ENCODE results near the gene CDC42BPA. TPM values are rescaled to one million over a fixed set of nuclear protein-coding genes. Genes with fewer than 3 reads are reported as not detected.
"Not testable (repeated sequence)": the region's sequence is repeated elsewhere in the genome, so short reads cannot be mapped to it uniquely, and the experiment has no call there.

Gene CDC42BPA
- total and polyA plus RNA-seq, 7 experiments from 2014 or later: 0.05 to 2.0 (median 1.2) TPM; not detected in 1

DNA sequence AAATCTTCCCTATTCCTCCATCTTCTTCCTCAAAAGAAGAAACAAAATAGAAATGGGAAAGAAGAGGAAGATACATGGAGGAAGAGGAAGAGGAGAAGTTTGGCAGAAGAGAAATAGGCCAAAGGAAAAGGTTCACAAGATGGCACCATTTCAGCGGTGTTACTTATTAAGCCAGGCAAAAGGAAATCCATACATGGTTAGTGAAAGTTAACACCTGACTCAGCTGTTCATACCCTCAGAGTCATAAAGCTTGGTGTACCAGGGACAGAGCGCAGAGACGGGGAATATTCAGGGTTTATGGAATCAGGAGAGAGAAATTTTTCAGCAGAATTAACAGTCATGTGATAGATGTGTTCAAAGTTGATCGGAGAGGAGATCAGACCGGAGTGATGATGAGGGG, 307.6 kb downstream of the CDC42BPA start:
- DNase-seq: no peak
- H3K4me1 ChIP-seq (ENCODE audit: control insufficient read depth in 2 of 2, insufficient read depth in 2 of 2, low read length in 2 of 2): no peaks in the 10 kb centered on the region
- POLR2A ChIA-PET: no interaction called here

DNA sequence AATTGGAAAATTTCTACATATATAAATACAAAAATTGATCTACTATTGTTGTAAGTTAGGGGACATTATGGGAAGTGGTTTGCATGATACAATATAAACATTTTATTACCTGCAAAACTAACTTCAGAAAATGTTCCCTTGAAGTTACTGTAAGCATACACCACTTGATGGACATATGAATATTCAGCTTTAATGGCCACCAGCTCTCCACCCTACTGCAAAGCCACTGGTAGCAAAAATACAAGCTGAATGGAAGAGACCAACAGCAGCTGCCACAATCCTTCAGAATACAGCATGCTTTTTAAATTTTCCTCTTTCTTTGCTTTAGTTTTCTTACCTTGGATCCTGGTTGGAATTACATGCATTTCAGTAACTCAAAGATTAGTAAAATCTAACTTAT, 308.4 kb downstream of the CDC42BPA start:
- H3K27ac Mint-ChIP-seq: no peak overlapping the region
- H3K4me1 Mint-ChIP-seq: no peaks in the 10 kb centered on the region
- POLR2A ChIA-PET: no interaction called here
- H3K4me3 Mint-ChIP-seq: no peak overlapping the region
- Histone ChIP-seq H3K36me3 (ENCODE audit: control insufficient read depth in 2 of 3, insufficient read depth in 3 of 3, low read length in 3 of 3) (no peaks in the 10 kb centered on the region), H3K27ac (ENCODE audit: low read depth, low read length) (no peak overlapping the region), H3K4me3 (ENCODE audit: low read length) (no peak overlapping the region), H3K9me3 (ENCODE audit: control insufficient read depth in 2 of 3, low read length in 3 of 3) (no peaks in the 10 kb centered on the region), H3K27me3 (ENCODE audit: control insufficient read depth in 2 of 2, insufficient read depth in 2 of 2, low read length in 2 of 2) (no peaks in the 10 kb centered on the region), H3K4me1 (ENCODE audit: control insufficient read depth in 2 of 2, insufficient read depth in 2 of 2, low read length in 2 of 2) (no peaks in the 10 kb centered on the region)
- CTCF ChIA-PET: no interaction called here
- no peak for DNase-seq
- no peaks in the 10 kb centered on the region for H3K36me3 Mint-ChIP-seq
- intact Hi-C loops (cut with micrococcal nuclease): no loop called here
- no peaks in the 10 kb centered on the region for H3K9me3 Mint-ChIP-seq
- H3K27me3 Mint-ChIP-seq: peaks cover 0 to 16% (median 7%) of the 10 kb centered on the region in 5 donors
- ATAC-seq: no peak

More for the DNA sequence above, 307.6 kb downstream of the CDC42BPA start:
- H3K4me3 ChIP-seq (ENCODE audit: low read length): no peak overlapping the region
- no peaks in the 10 kb centered on the region for H3K9me3 ChIP-seq (ENCODE audit: control insufficient read depth in 2 of 3, low read length in 3 of 3)
- Mint-ChIP-seq H3K9me3 (no peaks in the 10 kb centered on the region), H3K36me3 (no peaks in the 10 kb centered on the region), H3K27ac (no peak overlapping the region), H3K4me3 (no peak overlapping the region), H3K27me3 (peaks cover 0 to 16% (median 10%) of the 10 kb centered on the region in 5 donors), H3K4me1 (no peaks in the 10 kb centered on the region)
- intact Hi-C loops (cut with micrococcal nuclease): no loop called here
- no peak for ATAC-seq
- no peak overlapping the region for H3K27ac ChIP-seq (ENCODE audit: low read depth, low read length)
- CTCF ChIA-PET: interaction anchor here (0.6 kb wide), 1 partner anchor 869 kb away, joined by 4 read pairs; no protein-coding TSS in a partner anchor
- no peaks in the 10 kb centered on the region for H3K36me3 ChIP-seq (ENCODE audit: control insufficient read depth in 2 of 3, insufficient read depth in 3 of 3, low read length in 3 of 3)
- H3K27me3 ChIP-seq (ENCODE audit: control insufficient read depth in 2 of 2, insufficient read depth in 2 of 2, low read length in 2 of 2): no peaks in the 10 kb centered on the region

GRCh38 chr1:227006226-227006796, 312.0 kb downstream of the CDC42BPA start:
- CTCF ChIA-PET: no interaction called here
- H3K4me3 Mint-ChIP-seq: no peak overlapping the region

GRCh38 chr1:227004796-227005195, 313.5 kb downstream of the CDC42BPA start:
- Mint-ChIP-seq H3K9me3 (peaks cover 0 to 1% (median 0%) of the 10 kb centered on the region in 11 donors), H3K27me3 (peaks cover 0 to 8% (median 0%) of the 10 kb centered on the region in 5 donors), H3K4me3 (no peak overlapping the region), H3K36me3 (no peaks in the 10 kb centered on the region), H3K4me1 (peaks cover 0 to 3% (median 0%) of the 10 kb centered on the region in 7 donors), H3K27ac (no peak overlapping the region)
- ChIA-PET POLR2A (no interaction called here), CTCF (no interaction called here)
- no peak for ATAC-seq
- Histone ChIP-seq H3K4me1 (ENCODE audit: control insufficient read depth in 2 of 2, insufficient read depth in 2 of 2, low read length in 2 of 2) (no peaks in the 10 kb centered on the region), H3K36me3 (ENCODE audit: control insufficient read depth in 2 of 3, insufficient read depth in 3 of 3, low read length in 3 of 3) (no peaks in the 10 kb centered on the region), H3K27ac (ENCODE audit: low read depth, low read length) (no peak overlapping the region), H3K4me3 (ENCODE audit: low read length) (no peak overlapping the region), H3K9me3 (ENCODE audit: control insufficient read depth in 2 of 3, low read length in 3 of 3) (no peaks in the 10 kb centered on the region), H3K27me3 (ENCODE audit: control insufficient read depth in 2 of 2, insufficient read depth in 2 of 2, low read length in 2 of 2) (no peaks in the 10 kb centered on the region)
- intact Hi-C loops (cut with micrococcal nuclease): no loop called here
- DNase-seq: no peak

More at GRCh38 chr1:227006226-227006796, 312.0 kb downstream of the CDC42BPA start:
- ATAC-seq: no peak
- Mint-ChIP-seq H3K4me1 (peaks cover 0 to 3% (median 0%) of the 10 kb centered on the region in 7 donors), H3K36me3 (no peaks in the 10 kb centered on the region), H3K9me3 (no peaks in the 10 kb centered on the region), H3K27ac (no peak overlapping the region), H3K27me3 (peaks cover 0 to 12% (median 5%) of the 10 kb centered on the region in 5 donors)
- intact Hi-C loops (cut with micrococcal nuclease): no loop called here
- POLR2A ChIA-PET: no interaction called here
- no peaks in the 10 kb centered on the region for H3K9me3 ChIP-seq (ENCODE audit: control insufficient read depth in 2 of 3, low read length in 3 of 3)
- H3K4me1 ChIP-seq (ENCODE audit: control insufficient read depth in 2 of 2, insufficient read depth in 2 of 2, low read length in 2 of 2): no peaks in the 10 kb centered on the region
- no peak overlapping the region for H3K4me3 ChIP-seq (ENCODE audit: low read length)
- DNase-seq: no peak
- H3K27me3 ChIP-seq (ENCODE audit: control insufficient read depth in 2 of 2, insufficient read depth in 2 of 2, low read length in 2 of 2): no peaks in the 10 kb centered on the region
- no peak overlapping the region for H3K27ac ChIP-seq (ENCODE audit: low read depth, low read length)
- H3K36me3 ChIP-seq (ENCODE audit: control insufficient read depth in 2 of 3, insufficient read depth in 3 of 3, low read length in 3 of 3): no peaks in the 10 kb centered on the region

DNA sequence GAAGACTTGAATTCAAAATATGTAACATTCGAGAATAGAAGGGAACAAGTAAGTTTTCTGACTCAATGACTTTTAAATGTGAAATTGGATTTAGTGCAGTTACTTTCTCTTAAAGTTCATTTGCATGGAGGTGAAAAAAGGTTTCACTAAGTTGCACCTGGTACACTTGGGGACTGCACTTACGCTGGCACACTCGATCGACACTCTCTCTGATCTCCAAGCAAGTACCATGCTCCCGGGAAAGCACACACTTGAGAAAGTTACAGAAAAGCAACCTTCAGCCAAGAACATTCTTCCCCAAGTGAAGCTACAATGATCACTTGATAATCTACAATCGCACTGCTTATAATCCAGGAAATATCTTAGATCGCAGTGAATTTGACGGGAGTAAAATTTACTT, 315.1 kb downstream of the CDC42BPA start:
- peaks cover 0 to 3% (median 0%) of the 10 kb centered on the region in 7 donors for H3K4me1 Mint-ChIP-seq
- H3K27me3 Mint-ChIP-seq: peaks cover 0 to 4% (median 2%) of the 10 kb centered on the region in 5 donors
- POLR2A ChIA-PET: no interaction called here
- H3K36me3 Mint-ChIP-seq: peaks cover 0 to 4% (median 0%) of the 10 kb centered on the region in 5 donors
- no peak for ATAC-seq
- DNase-seq: no peak
- no peak overlapping the region for H3K27ac Mint-ChIP-seq
- Histone ChIP-seq H3K36me3 (ENCODE audit: control insufficient read depth in 2 of 3, insufficient read depth in 3 of 3, low read length in 3 of 3) (no peaks in the 10 kb centered on the region), H3K27me3 (ENCODE audit: control insufficient read depth in 2 of 2, insufficient read depth in 2 of 2, low read length in 2 of 2) (no peaks in the 10 kb centered on the region), H3K9me3 (ENCODE audit: control insufficient read depth in 2 of 3, low read length in 3 of 3) (no peaks in the 10 kb centered on the region), H3K27ac (ENCODE audit: low read depth, low read length) (no peak overlapping the region), H3K4me1 (ENCODE audit: control insufficient read depth in 2 of 2, insufficient read depth in 2 of 2, low read length in 2 of 2) (no peaks in the 10 kb centered on the region), H3K4me3 (ENCODE audit: low read length) (no peak overlapping the region)
- intact Hi-C loops (cut with micrococcal nuclease): no loop called here
- H3K4me3 Mint-ChIP-seq: no peak overlapping the region
- peaks cover 0 to 3% (median 0%) of the 10 kb centered on the region in 11 donors for H3K9me3 Mint-ChIP-seq
- CTCF ChIA-PET: interaction anchor here (0.6 kb wide), 1 partner anchor 410 kb away, joined by 3 read pairs; no protein-coding TSS in a partner anchor

DNA sequence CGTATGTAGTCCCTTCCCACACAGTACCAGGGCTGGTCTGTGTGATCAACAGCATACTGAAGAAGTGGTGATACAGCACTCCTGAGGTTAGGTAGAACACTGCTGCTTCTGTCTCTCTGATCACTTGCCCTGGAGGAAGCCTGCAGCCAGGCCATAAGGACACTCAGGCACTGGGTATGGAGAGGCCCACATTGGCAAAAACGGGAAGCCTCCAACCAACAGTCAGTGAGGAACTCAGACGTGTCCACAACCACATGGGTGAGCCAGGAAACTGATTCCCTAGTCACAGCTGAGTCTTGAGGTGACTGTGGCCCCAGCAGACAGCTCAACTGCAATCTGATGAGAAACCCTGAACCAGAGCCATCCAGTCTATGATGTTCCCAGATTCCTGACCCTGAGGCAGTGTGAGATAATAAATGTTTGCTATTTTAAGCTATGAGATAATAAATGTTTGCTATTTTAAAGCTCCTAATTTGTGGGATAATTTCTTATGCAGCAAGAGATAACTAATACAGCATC, 315.7 kb downstream of the CDC42BPA start:
- Mint-ChIP-seq H3K27me3 (peaks cover 0 to 4% (median 2%) of the 10 kb centered on the region in 5 donors), H3K4me1 (peaks cover 0 to 3% (median 0%) of the 10 kb centered on the region in 7 donors), H3K4me3 (no peak overlapping the region), H3K9me3 (peaks cover 0 to 7% (median 0%) of the 10 kb centered on the region in 11 donors), H3K27ac (no peak overlapping the region), H3K36me3 (peaks cover 0 to 4% (median 0%) of the 10 kb centered on the region in 5 donors)
- Histone ChIP-seq H3K4me3 (ENCODE audit: low read length) (no peak overlapping the region), H3K36me3 (ENCODE audit: control insufficient read depth in 2 of 3, insufficient read depth in 3 of 3, low read length in 3 of 3) (no peaks in the 10 kb centered on the region), H3K27me3 (ENCODE audit: control insufficient read depth in 2 of 2, insufficient read depth in 2 of 2, low read length in 2 of 2) (no peaks in the 10 kb centered on the region), H3K27ac (ENCODE audit: low read depth, low read length) (no peak overlapping the region), H3K9me3 (ENCODE audit: control insufficient read depth in 2 of 3, low read length in 3 of 3) (no peaks in the 10 kb centered on the region), H3K4me1 (ENCODE audit: control insufficient read depth in 2 of 2, insufficient read depth in 2 of 2, low read length in 2 of 2) (no peaks in the 10 kb centered on the region)
- ChIA-PET CTCF (interaction anchor here (0.6 kb wide), 1 partner anchor 410 kb away, joined by 3 read pairs; no protein-coding TSS in a partner anchor), POLR2A (no interaction called here)
- ATAC-seq (no peak), DNase-seq (no peak)
- intact Hi-C loops (cut with micrococcal nuclease): no loop called here

- H3K36me3 Mint-ChIP-seq; H3K4me1 ChIP-seq (ENCODE audit: control insufficient read depth in 2 of 2, insufficient read depth in 2 of 2, low read length in 2 of 2); ATAC-seq; H3K36me3 ChIP-seq (ENCODE audit: control insufficient read depth in 2 of 3, insufficient read depth in 3 of 3, low read length in 3 of 3); H3K27me3 Mint-ChIP-seq; H3K9me3 Mint-ChIP-seq; CTCF ChIA-PET; DNase-seq; POLR2A ChIA-PET; H3K27ac ChIP-seq (ENCODE audit: low read depth, low read length); H3K27me3 ChIP-seq (ENCODE audit: control insufficient read depth in 2 of 2, insufficient read depth in 2 of 2, low read length in 2 of 2); H3K4me1 Mint-ChIP-seq; H3K4me3 ChIP-seq (ENCODE audit: low read length); H3K4me3 Mint-ChIP-seq; H3K27ac Mint-ChIP-seq; intact Hi-C loops (cut with micrococcal nuclease); H3K9me3 ChIP-seq (ENCODE audit: control insufficient read depth in 2 of 3, low read length in 3 of 3): not testable (repeated sequence)
These were observed 318.7 kb downstream of the CDC42BPA start for GRCh38 chr1:226999579-226999978.

Measured in naive thymus-derived CD4-positive, alpha-beta T cell (primary cell).